Memory B cell (primary cell): ENCODE results near the gene TOB2.
A peak's percentile ranks its signal among the peaks of the same experiment; 100 is the strongest.

ENCODE experiments used
- ATAC-seq: fragments of 150-1000 bp; cut with Tn5 transposase; 2 replicates; pipeline ENCODE4 v1.10.0; 2021; ENCODE audit warnings: low read depth, mild to moderate bottlenecking, moderate library complexity
- DNase-seq, 2 donors: peaks; one replicate each; pipeline ENCODE4 v3.0.0; 2022; ENCODE audit warnings: low spot score in 2 of 2
- H3K27ac Mint-ChIP-seq: one replicate; pipeline ENCODE4 v1.8.0; 2022; ENCODE audit warnings: mild to moderate bottlenecking, moderate library complexity, mixed read lengths
- H3K27me3 Mint-ChIP-seq: one replicate; pipeline ENCODE4 v1.8.0; 2022; ENCODE audit warnings: mixed read lengths
- H3K36me3 Mint-ChIP-seq: one replicate; pipeline ENCODE4 v1.8.0; 2022; ENCODE audit warnings: mild to moderate bottlenecking, mixed read lengths
- H3K4me1 Mint-ChIP-seq: one replicate; pipeline ENCODE4 v1.8.0; 2022; ENCODE audit warnings: mixed read lengths
- H3K4me3 Mint-ChIP-seq: one replicate; pipeline ENCODE4 v1.8.0; 2022; ENCODE audit warnings: mild to moderate bottlenecking, moderate library complexity, mixed read lengths
- H3K9me3 Mint-ChIP-seq: one replicate; pipeline ENCODE4 v1.8.0; 2022; ENCODE audit warnings: mixed read lengths

The TOB2 gene

DNA sequence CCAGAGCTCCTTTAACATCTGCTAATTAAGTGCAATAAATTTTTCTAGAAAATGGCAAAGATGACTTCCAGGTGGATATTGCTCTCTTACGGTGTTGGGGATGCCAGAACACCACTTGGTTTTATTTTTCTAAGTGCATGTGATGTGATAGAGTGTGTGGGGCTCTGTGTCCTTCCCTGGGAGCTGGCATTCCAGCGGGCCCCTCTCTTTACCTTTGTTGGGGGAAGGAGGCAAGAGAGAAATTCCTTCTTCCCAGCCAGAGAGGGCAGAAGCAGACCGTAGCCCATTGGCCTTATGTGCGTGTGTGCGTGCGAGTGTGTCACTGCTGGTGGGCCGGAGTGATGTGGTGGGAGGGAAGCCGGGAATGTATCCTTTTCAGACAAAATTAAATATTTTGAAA is 47.7 kb downstream of the TOB2 start:
- Mint-ChIP-seq H3K36me3 (peaks cover 5% of the 10 kb centered on the region), H3K4me3 (no peak overlapping the region), H3K4me1 (peaks cover 4% of the 10 kb centered on the region), H3K27ac (no peak overlapping the region), H3K27me3 (no peaks in the 10 kb centered on the region), H3K9me3 (no peaks in the 10 kb centered on the region)
- DNase-seq = no peak
- ATAC-seq = no peak

DNA sequence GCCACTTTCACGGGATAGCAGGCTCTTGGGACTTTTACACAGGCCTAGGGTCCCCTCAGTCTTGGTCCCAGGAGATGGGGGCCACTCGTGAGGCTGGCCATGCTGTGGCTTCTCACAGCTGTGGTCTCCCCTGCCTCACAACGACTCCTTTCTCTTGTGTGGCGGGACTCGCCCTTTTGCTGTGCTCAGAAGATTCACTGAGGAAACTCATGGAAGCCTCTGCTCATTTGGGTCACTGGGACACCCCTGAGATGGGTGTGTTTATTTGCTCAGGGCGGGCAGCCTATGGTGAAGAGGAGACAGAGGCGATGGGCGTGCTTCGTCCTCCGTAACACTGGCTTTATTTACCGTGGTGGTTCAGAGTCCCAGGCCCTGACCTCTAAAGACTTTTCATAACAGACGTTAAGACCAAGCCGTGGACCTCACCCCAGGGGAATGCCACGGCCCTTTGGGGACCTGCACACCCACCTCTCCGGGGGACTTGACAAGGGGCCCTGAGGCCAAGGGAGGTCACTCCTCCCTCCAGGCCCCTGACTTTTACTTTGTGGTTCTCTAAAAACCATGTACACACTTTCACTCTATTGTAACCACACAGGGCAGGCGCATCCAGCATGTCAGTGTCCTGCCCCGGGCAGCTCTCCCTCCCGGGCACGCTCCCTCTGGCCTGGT is 49.3 kb downstream of the TOB2 start:
- no peak overlapping the region for H3K27ac Mint-ChIP-seq
- no peaks in the 10 kb centered on the region for H3K9me3 Mint-ChIP-seq
- peaks cover 5% of the 10 kb centered on the region for H3K36me3 Mint-ChIP-seq
- H3K27me3 Mint-ChIP-seq = no peaks in the 10 kb centered on the region
- no peaks in the 10 kb centered on the region for H3K4me1 Mint-ChIP-seq
- no peak for DNase-seq
- H3K4me3 Mint-ChIP-seq = no peak overlapping the region
- ATAC-seq = no peak

DNA sequence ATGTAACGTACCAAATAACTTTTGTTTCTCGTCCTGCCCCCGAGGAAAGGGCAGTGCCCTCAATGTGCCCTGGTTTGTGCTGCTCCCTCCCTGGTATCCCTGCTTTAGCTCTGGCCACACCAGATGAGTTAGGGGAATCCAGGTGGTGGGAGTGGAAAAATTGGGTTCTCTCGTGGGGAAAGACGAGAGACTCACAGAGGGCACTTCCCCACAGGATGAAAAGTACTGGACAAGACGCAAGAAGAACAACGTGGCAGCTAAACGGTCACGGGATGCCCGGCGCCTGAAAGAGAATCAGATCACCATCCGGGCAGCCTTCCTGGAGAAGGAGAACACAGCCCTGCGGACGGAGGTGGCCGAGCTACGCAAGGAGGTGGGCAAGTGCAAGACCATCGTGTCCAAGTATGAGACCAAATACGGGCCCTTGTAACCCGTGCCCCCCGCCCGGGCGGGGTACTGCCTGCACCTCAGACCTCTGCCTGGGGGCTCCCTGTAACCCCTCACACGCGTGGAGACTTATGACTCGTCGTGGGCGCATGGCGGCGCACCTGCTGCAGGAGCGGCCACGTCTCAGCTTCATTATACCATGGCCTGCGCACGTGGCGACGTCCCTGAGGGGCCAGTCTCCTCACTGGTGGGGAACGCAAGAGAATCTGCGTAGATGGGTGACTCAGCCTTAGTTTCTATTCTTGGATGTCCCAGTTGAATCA is 50.9 kb downstream of the TOB2 start:
- ATAC-seq = no peak
- DNase-seq = no peak
- Mint-ChIP-seq H3K4me1 (no peaks in the 10 kb centered on the region), H3K4me3 (no peak overlapping the region), H3K27me3 (no peaks in the 10 kb centered on the region), H3K27ac (no peak overlapping the region), H3K9me3 (no peaks in the 10 kb centered on the region), H3K36me3 (peaks cover 9% of the 10 kb centered on the region)

GRCh38 chr22:41394012-41394356 is 52.6 kb downstream of the TOB2 start:
- Mint-ChIP-seq H3K27ac (no peak overlapping the region), H3K9me3 (no peaks in the 10 kb centered on the region), H3K4me3 (no peak overlapping the region)

DNA sequence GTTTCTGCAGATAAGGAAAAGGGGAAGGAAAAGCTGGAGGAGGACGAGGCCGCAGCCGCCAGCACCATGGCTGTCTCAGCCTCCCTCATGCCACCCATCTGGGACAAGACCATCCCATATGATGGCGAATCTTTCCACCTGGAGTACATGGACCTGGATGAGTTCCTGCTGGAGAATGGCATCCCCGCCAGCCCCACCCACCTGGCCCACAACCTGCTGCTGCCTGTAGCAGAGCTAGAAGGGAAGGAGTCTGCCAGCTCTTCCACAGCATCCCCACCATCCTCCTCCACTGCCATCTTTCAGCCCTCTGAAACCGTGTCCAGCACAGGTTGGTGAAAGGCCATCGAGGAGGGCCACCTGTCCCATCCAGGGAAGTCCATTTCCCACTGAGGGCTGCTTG is 59.3 kb downstream of the TOB2 start:
- peaks cover 6% of the 10 kb centered on the region for H3K36me3 Mint-ChIP-seq
- no peak overlapping the region for H3K27ac Mint-ChIP-seq

More at GRCh38 chr22:41394012-41394356, 52.6 kb downstream of the TOB2 start:
- ATAC-seq (no peak), DNase-seq (no peak)
- H3K4me1 Mint-ChIP-seq = no peaks in the 10 kb centered on the region
- H3K27me3 Mint-ChIP-seq = no peaks in the 10 kb centered on the region
- peaks cover 9% of the 10 kb centered on the region for H3K36me3 Mint-ChIP-seq

GRCh38 chr22:41384128-41384527 is 62.5 kb downstream of the TOB2 start:
- Mint-ChIP-seq H3K36me3 (peaks cover 2% of the 10 kb centered on the region), H3K27me3 (no peaks in the 10 kb centered on the region), H3K4me1 (peaks cover 6% of the 10 kb centered on the region), H3K4me3 (peak overlapping the region; percentile 2), H3K9me3 (no peaks in the 10 kb centered on the region), H3K27ac (no peak overlapping the region)
- ATAC-seq = no peak
- DNase-seq = no peak

More for the DNA sequence above, 59.3 kb downstream of the TOB2 start:
- Mint-ChIP-seq H3K27me3 (no peaks in the 10 kb centered on the region), H3K4me1 (peaks cover 6% of the 10 kb centered on the region), H3K4me3 (no peak overlapping the region), H3K9me3 (no peaks in the 10 kb centered on the region)
- no peak for DNase-seq
- ATAC-seq = no peak
